Mesodermal cell (in vitro differentiated cells): ENCODE results near the gene KIF25.

Experiments
- H3K27ac ChIP-seq: 2 replicates; pipeline ENCODE4 v1.7.0; 2013; ENCODE audit warnings: mild to moderate bottlenecking, low read depth, low read length, moderate library complexity; ENCODE audit not compliant: severe bottlenecking
- H3K36me3 ChIP-seq: 2 replicates; pipeline ENCODE4 v1.7.1; 2013; ENCODE audit warnings: mild to moderate bottlenecking, low read length, moderate library complexity; ENCODE audit not compliant: control insufficient read depth, insufficient read depth
- H3K4me1 ChIP-seq: one replicate; pipeline ENCODE4 v1.7.1; 2013; ENCODE audit warnings: mild to moderate bottlenecking, low read length; ENCODE audit not compliant: insufficient read depth, control insufficient read depth, poor library complexity, severe bottlenecking
- H3K4me3 ChIP-seq: 2 replicates; pipeline ENCODE4 v1.7.0; 2013; ENCODE audit warnings: low read length, control low read depth, mild to moderate bottlenecking; ENCODE audit not compliant: insufficient read depth, poor library complexity, severe bottlenecking; ENCODE audit errors: extremely low read depth
- H3K9me3 ChIP-seq: 2 replicates; pipeline ENCODE4 v1.7.1; 2013; ENCODE audit warnings: mild to moderate bottlenecking, low read length, moderate library complexity; ENCODE audit not compliant: control insufficient read depth
- WGBS, 2 experiments: methylation state at CpG; one replicate each; pipeline ENCODE4 v1.1.5; 2013; ENCODE audit warnings: missing lambda C conversion rate in 2 of 2; ENCODE audit not compliant: insufficient coverage in 2 of 2; 5-methylcytosine and 5-hydroxymethylcytosine counted together

Gene KIF25

DNA sequence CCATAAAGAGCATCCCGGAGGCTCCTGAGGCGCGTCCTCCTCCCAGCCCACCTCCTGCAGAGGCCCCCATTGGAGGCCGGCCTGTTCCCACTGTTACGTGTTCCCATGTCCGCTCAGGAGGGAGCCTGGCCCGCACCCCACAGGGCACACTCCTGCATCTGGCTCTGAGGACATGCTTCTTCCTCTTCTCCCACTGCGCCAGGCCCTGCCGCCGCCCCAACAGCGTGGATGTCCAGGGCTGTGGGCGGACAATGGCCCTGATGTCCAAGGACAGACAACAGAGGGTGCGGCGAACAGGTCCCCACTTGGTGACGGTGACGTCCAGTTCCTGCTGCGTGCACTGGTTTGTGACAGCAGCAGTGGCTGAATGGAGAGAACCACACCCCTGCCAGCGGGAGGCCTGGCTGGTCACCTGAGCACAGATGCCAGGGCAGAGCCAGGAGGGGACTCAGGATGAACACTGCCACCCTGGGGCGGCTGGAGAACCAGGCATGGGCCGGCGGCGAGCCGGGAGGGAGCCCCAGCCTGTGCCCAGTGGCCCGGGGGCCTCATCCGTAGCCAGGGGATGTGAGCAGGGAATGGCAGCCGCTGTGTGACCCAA is 54.9 kb downstream of the KIF25 start:
- Histone ChIP-seq H3K4me1 (peaks cover 7% of the 10 kb centered on the region), H3K27ac (no peak overlapping the region), H3K36me3 (no peaks in the 10 kb centered on the region), H3K4me3 (no peak overlapping the region), H3K9me3 (no peaks in the 10 kb centered on the region)
- WGBS, 2 experiments, result 92 to 94% methylated on average over 23 to 26 of the region's 26 CpGs

GRCh38 chr6:168053086-168053956 is 55.9 kb downstream of the KIF25 start:
- Histone ChIP-seq H3K27ac (no peak overlapping the region), H3K9me3 (no peaks in the 10 kb centered on the region)
- WGBS, 2 experiments, result 93 to 94% methylated on average over 31 to 38 of the region's 38 CpGs

GRCh38 chr6:168053957-168054471 is 56.5 kb downstream of the KIF25 start:
- Histone ChIP-seq H3K27ac (no peak overlapping the region), H3K4me1 (peaks cover 7% of the 10 kb centered on the region), H3K4me3 (no peak overlapping the region), H3K36me3 (no peaks in the 10 kb centered on the region), H3K9me3 (no peaks in the 10 kb centered on the region)
- 93% methylated on average over 12 to 14 of the region's 14 CpGs for WGBS, 2 experiments

More at GRCh38 chr6:168053086-168053956, 55.9 kb downstream of the KIF25 start:
- H3K36me3 ChIP-seq, result no peaks in the 10 kb centered on the region
- no peak overlapping the region for H3K4me3 ChIP-seq
- peaks cover 7% of the 10 kb centered on the region for H3K4me1 ChIP-seq

DNA sequence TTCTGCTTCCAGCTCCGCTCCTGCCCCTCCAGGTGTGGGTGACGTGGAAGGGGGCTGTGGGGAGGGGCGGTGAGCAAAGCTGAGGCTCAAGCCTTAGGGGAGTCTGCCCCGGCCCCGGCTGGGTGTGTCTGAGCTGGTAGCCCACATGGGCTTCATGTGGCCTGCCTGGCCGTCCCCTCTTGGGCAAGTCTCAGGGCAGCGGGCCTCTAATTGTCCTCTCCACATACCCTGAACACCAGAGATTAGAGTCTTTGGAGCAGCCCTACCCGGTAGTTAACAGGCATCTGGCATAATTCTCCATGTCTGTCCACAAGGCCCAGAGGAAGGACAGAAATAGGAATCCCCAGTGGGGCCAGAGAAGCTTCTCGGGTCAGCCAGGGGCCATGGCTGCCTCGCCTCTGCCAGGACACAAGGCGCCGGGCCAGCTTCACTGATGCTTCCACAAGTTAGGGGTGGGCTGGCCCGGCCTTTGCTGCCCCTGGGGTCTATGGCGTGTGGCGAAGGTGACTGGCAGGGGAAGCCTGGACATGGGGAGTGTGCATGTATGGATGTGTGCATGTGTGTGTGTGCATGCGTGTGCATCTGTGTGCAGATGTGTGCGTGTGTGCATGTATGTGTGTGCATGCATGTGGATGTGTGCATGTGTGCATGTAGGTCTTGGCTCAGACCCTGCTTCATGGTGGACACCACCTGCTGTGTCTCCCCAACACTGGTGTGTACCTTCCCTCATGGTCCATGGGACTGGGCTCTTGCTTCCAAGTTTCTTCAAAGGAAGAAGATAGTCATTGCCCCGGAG is 57.5 kb downstream of the KIF25 start:
- Histone ChIP-seq H3K4me3 (no peak overlapping the region), H3K36me3 (no peaks in the 10 kb centered on the region), H3K9me3 (no peaks in the 10 kb centered on the region), H3K27ac (no peak overlapping the region), H3K4me1 (peaks cover 5% of the 10 kb centered on the region)
- WGBS, 2 experiments, result 96 to 97% methylated on average over 14 to 16 of the region's 18 CpGs

- Histone ChIP-seq H3K4me3 (no peak overlapping the region), H3K36me3 (no peaks in the 10 kb centered on the region), H3K27ac (no peak overlapping the region), H3K4me1 (peaks cover 3% of the 10 kb centered on the region), H3K9me3 (no peaks in the 10 kb centered on the region)
- 89 to 96% methylated on average over 17 to 22 of the region's 22 CpGs for WGBS, 2 experiments
Observed at GRCh38 chr6:168055696-168056489, 58.4 kb downstream of the KIF25 start.

DNA sequence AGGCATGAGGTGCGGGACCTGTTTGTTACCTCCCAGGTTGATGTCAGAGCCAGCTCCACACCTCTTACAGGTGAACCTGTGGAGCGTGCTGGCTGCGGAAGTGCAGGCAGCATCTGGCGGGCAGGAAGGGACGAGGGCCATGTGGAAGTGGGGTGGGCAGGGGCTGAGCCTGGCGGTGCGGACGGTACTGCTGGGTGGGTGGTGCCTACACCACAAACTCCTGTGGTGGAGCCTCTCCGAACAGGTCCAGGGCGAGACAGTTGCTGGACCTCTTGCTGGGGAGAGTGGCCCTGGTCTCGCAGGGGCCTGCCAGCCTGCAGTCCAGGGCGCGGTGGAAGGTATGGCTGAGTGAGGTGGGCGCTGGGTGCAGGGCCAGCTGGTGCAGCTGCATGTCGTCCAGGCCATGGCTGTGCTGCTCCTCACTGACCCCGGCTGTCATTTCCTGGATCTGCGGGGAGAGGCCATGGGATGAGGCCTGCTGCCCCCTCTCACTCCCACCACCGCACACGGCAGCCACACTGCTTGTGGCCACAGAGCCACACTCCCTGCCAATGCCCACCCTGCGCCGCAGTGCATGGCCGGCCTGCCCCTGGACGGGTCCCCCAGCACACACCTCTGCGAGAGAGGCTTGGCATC is 59.5 kb downstream of the KIF25 start:
- 93 to 97% methylated on average over 17 to 21 of the region's 24 CpGs for WGBS, 2 experiments
- Histone ChIP-seq H3K9me3 (no peaks in the 10 kb centered on the region), H3K27ac (no peak overlapping the region), H3K36me3 (no peaks in the 10 kb centered on the region), H3K4me3 (no peak overlapping the region), H3K4me1 (peaks cover 3% of the 10 kb centered on the region)

- Histone ChIP-seq H3K4me3 (no peak overlapping the region), H3K27ac (no peak overlapping the region), H3K4me1 (peaks cover 3% of the 10 kb centered on the region), H3K9me3 (no peaks in the 10 kb centered on the region), H3K36me3 (no peaks in the 10 kb centered on the region)
- 94 to 95% methylated on average over 14 of the region's 14 CpGs for WGBS, 2 experiments
Observed at GRCh38 chr6:168057836-168058235, 60.4 kb downstream of the KIF25 start.

DNA sequence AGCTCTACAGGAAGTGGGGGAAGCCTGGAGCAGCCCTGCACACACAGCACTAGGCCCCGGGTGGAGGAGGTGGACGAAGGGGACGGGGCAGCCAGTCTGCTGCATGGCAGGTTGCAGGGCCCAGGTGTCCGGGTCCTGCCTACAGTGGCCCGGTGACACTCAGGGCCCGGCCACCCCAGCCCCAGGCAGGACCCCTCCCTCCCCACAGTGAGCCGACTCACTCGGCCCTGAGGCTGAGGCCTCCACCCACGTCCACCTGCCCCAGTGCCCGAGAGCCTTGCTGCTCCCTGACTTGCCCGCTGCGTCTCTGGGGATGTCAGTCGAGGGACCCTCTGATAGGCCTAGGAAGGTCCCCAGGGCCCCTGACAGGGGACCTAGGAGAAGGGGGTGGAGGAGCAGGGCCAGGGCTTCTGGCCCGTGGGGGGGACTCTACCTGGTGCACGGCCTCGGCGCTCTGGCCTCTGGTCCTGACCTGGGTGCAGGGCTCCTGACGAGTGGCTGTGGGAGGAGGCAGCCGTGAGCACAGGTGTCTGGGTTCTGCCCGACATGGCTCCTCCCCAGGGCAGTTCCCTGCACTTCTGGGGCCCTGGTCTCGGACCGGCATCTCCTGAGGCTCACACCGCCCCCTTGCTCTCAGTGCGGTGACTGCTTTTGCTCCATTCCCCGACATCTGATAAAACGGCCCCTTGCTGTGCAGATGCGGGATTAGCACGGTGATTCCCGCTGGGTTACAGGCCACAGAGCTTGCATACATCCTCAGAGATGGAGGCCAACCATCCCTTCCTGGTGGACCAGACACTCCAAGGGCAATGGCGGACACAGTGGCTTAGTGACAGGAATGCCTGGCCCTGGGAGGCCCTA is 61.5 kb downstream of the KIF25 start:
- H3K36me3 ChIP-seq, result no peaks in the 10 kb centered on the region
- no peak overlapping the region for H3K4me3 ChIP-seq
- no peak overlapping the region for H3K27ac ChIP-seq
- 87 to 92% methylated on average over 25 to 29 of the region's 30 CpGs for WGBS, 2 experiments
- peaks cover 3% of the 10 kb centered on the region for H3K4me1 ChIP-seq
- no peaks in the 10 kb centered on the region for H3K9me3 ChIP-seq

- no peaks in the 10 kb centered on the region for H3K4me1 ChIP-seq
- no peak overlapping the region for H3K27ac ChIP-seq
- H3K9me3 ChIP-seq, result no peaks in the 10 kb centered on the region
- H3K36me3 ChIP-seq, result no peaks in the 10 kb centered on the region
- WGBS, 2 experiments, result 69 to 79% methylated on average over 12 of the region's 12 CpGs
- no peak overlapping the region for H3K4me3 ChIP-seq
Observed at GRCh38 chr6:168060521-168060931, 63.1 kb downstream of the KIF25 start.
